Sigmoid colon (tissue), 7 donors: ENCODE measurements around the gene GGT7. TPM values are rescaled to one million over a fixed set of nuclear protein-coding genes. Genes with fewer than 3 reads are reported as not detected.

Experiments used
- DNase-seq: peaks from one replicate; pipeline ENCODE4 v3.0.0-alpha.2; 2019
- H3K27ac ChIP-seq, 4 donors: fragments of 200-600 bp; sonication (generic); one replicate each; pipeline ENCODE4 v1.5.1; 2016 to 2019; ENCODE audit warnings: mild to moderate bottlenecking in 1 of 4
- H3K27me3 ChIP-seq, 3 donors: fragments of 200-600 bp; sonication (generic); one replicate each; pipeline ENCODE4 v1.5.1; 2019; ENCODE audit warnings: mild to moderate bottlenecking in 1 of 3
- H3K36me3 ChIP-seq, 4 donors: fragments of 200-600 bp; sonication (generic); one replicate each; pipeline ENCODE4 v1.5.1; 2016 to 2019
- H3K4me1 ChIP-seq, 4 donors: fragments of 200-600 bp; sonication (generic); one replicate each; pipeline ENCODE4 v1.5.1; 2017 to 2019
- H3K4me3 ChIP-seq, 4 donors: fragments of 200-600 bp; sonication (generic); one replicate each; pipeline ENCODE4 v1.5.1; 2017 to 2019; ENCODE audit warnings: mild to moderate bottlenecking in 2 of 4, moderate library complexity in 1 of 4
- H3K9me3 ChIP-seq, 4 donors: fragments of 200-600 bp in 3 of 4; sonication (generic) in 3 of 4; one replicate each; pipeline versions ENCODE4 v1.5.1 to v1.6.1; 2013 to 2019
- EP300 ChIP-seq, 4 donors: sonication (generic); formaldehyde crosslinking; IDR thresholded peaks; one replicate each; pipeline ENCODE4 v1.6.1; 2017; ENCODE audit warnings: antibody characterized with exemption in 4 of 4
- POLR2A ChIP-seq, 2 donors: fragments of 450-650 bp; IDR thresholded peaks; one replicate each; pipeline ENCODE4 v1.6.1; 2016; ENCODE audit warnings: antibody characterized with exemption in 2 of 2, mild to moderate bottlenecking in 2 of 2, moderate library complexity in 2 of 2
- POLR2AphosphoS5 ChIP-seq, 4 donors: sonication (generic); formaldehyde crosslinking; IDR thresholded peaks; one replicate each; pipeline ENCODE4 v1.6.1; 2017; ENCODE audit warnings: antibody characterized with exemption in 4 of 4
- WGBS, 2 donors: extraction: QIAGEN DNeasy Blood & Tissue Kit; methylation state at CpG; one replicate each; pipeline ENCODE4 v1.1.7; 2013; 5-methylcytosine and 5-hydroxymethylcytosine counted together
- intact Hi-C: fragments of 100-400 bp; cut with DNase I; formaldehyde crosslinking; loops from one replicate; pipeline ENCODE4 v1.15.1; 2023
- polyA plus RNA-seq, 3 donors: library from polyadenylated mRNA; stranded (reverse); fragments of 200-250 nt; gene quantifications; one replicate each; pipeline ENCODE4 v1.2.3, GENCODE V29; 2013
- total RNA-seq, 4 donors: library from RNA; depleted of rRNA; stranded (reverse); fragments of >200 nt; gene quantifications; one replicate each; pipeline ENCODE4 v1.1.0, GENCODE V29; 2016
- TF ChIP-seq, protein P1 (sequence below), 4 experiments: fragments of 450-650 bp in 3 of 4; fragments of 200-600 bp in 1 of 4; IDR thresholded peaks; one replicate each; pipeline ENCODE4 v1.5.1; 2016 to 2019; ENCODE audit warnings: antibody characterized with exemption in 4 of 4, mild to moderate bottlenecking in 3 of 4, moderate library complexity in 2 of 4
- donor health status: healthy with polysubstance abuse.
- donor health status: Bipolar disorder and iron deficiency.
- donor health status: healthy.

GGT7 gene
- total and polyA plus RNA-seq, 7 donors: 1.8 to 23.8 (median 12.4) TPM

DNA sequence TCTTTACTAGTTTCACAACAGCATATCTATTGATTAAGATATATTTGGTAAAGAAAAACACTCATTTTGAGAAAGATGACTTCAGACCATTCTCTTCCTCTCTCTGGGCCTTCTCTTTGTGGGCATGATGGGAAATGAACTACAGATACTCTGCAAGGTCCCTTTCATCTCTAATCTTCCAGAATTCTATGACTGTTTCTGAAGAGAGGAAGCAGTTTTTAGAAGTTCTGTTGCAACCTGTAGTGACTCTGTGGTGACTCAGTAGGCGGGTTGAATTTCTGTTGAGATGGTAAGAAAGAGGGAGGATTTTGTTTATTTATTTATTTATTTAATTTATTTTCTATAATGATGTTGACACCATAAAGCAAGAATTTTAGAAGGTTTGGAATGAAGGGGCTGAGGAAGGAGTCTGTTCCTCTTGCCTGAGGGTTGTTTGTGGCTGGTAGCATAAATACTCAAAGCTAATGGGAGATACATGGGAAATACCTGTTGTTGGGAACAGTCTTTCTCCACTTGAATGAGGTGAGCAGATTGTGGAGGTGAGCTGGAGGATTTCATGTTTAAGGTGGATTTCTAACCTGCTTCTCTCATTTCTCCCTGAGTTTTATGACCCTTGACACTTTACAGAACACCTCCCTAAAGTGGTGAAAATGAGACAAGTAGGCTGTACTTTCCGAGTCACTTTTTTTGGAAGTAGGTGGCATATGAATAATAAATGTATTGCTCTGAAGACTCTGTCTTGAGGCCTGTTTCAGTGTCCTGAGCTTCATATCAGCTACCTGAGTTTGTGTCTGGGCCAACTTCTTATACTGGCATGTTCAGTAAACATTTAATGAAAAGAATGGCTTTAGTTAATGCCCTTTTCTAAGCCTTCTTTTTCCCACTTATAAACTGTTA is 18.8 kb upstream of the GGT7 start:
- H3K4me1 ChIP-seq: peaks cover 0 to 12% (median 9%) of the 10 kb centered on the region in 4 donors
- no peaks in the 10 kb centered on the region for H3K27me3 ChIP-seq
- TF ChIP-seq, protein P1, sequence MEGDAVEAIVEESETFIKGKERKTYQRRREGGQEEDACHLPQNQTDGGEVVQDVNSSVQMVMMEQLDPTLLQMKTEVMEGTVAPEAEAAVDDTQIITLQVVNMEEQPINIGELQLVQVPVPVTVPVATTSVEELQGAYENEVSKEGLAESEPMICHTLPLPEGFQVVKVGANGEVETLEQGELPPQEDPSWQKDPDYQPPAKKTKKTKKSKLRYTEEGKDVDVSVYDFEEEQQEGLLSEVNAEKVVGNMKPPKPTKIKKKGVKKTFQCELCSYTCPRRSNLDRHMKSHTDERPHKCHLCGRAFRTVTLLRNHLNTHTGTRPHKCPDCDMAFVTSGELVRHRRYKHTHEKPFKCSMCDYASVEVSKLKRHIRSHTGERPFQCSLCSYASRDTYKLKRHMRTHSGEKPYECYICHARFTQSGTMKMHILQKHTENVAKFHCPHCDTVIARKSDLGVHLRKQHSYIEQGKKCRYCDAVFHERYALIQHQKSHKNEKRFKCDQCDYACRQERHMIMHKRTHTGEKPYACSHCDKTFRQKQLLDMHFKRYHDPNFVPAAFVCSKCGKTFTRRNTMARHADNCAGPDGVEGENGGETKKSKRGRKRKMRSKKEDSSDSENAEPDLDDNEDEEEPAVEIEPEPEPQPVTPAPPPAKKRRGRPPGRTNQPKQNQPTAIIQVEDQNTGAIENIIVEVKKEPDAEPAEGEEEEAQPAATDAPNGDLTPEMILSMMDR (IDR thresholded peaks at IDR 0.05): no peak
- TF ChIP-seq POLR2A (IDR thresholded peaks at IDR 0.05) (no peak), POLR2AphosphoS5 (IDR thresholded peaks at IDR 0.05) (no peak), EP300 (IDR thresholded peaks at IDR 0.05) (no peak)
- DNase-seq: no peak
- WGBS, 2 donors: 60 to 66% methylated on average over 2 of the region's 2 CpGs
- no peak overlapping the region for H3K4me3 ChIP-seq
- no peak overlapping the region for H3K27ac ChIP-seq
- H3K36me3 ChIP-seq: peaks cover 0 to under 1% (median 0%) of the 10 kb centered on the region in 4 donors
- no peaks in the 10 kb centered on the region for H3K9me3 ChIP-seq
- intact Hi-C loops: no loop called here

DNA sequence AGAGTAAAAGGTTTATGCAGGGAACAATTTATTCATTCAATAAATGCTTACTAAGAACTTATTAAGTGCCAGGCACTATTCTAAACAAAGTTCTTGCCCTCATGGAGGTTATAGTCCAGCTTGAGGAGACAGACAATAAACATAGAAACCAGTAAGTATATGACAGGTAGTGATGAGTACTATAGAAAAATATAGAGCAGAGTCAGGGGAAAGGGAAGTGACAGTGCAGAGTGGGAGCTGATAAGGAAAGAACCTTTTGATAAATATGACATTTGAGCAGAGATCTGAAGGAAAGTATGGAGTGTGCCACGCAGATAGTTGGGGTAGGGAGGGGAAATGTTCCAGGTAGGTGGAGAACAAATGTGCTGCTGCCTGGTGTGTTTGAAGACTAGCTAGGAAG is 15.8 kb upstream of the GGT7 start:
- Histone ChIP-seq H3K27me3 (no peaks in the 10 kb centered on the region), H3K27ac (no peak overlapping the region), H3K4me1 (no peaks in the 10 kb centered on the region), H3K9me3 (no peaks in the 10 kb centered on the region), H3K36me3 (peaks cover 7 to 30% (median 9%) of the 10 kb centered on the region in 4 donors), H3K4me3 (no peak overlapping the region)
- DNase-seq: no peak
- intact Hi-C loops: no loop called here
- TF ChIP-seq, protein P1 (IDR thresholded peaks at IDR 0.05): no peak
- TF ChIP-seq EP300 (IDR thresholded peaks at IDR 0.05) (no peak), POLR2AphosphoS5 (IDR thresholded peaks at IDR 0.05) (no peak), POLR2A (IDR thresholded peaks at IDR 0.05) (no peak)
- 74 to 86% methylated on average over 1 of the region's 1 CpG for WGBS, 2 donors

DNA sequence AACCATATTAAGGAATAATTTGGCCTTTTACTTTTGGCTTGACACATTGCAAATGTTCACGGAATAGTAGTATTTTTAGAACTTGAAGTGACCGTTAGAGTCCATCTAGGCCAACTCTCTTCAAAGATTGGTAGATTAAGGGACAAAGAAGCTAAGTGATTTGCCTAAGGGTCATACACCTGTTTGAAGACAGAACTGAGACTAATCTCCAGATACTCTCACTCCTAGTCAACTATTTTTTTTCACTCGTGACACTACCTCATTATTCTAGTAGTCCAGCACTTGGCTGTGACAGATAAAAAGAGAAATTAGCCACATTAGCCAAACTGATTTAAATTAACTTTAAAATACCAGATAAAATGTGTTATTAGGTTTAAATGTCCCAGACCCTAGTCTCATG is 14.4 kb upstream of the GGT7 start:
- intact Hi-C loops: no loop called here
- TF ChIP-seq EP300 (IDR thresholded peaks at IDR 0.05): no peak
- no peak for TF ChIP-seq POLR2AphosphoS5 (IDR thresholded peaks at IDR 0.05)
- TF ChIP-seq POLR2A (IDR thresholded peaks at IDR 0.05): no peak
- TF ChIP-seq, protein P1 (IDR thresholded peaks at IDR 0.05): no peak
- Histone ChIP-seq H3K27me3 (no peaks in the 10 kb centered on the region), H3K36me3 (peaks cover 11 to 38% (median 14%) of the 10 kb centered on the region in 4 donors), H3K4me3 (no peak overlapping the region), H3K9me3 (no peaks in the 10 kb centered on the region), H3K4me1 (no peaks in the 10 kb centered on the region), H3K27ac (no peak overlapping the region)
- 52 to 74% methylated on average over 3 of the region's 3 CpGs for WGBS, 2 donors
- no peak for DNase-seq

DNA sequence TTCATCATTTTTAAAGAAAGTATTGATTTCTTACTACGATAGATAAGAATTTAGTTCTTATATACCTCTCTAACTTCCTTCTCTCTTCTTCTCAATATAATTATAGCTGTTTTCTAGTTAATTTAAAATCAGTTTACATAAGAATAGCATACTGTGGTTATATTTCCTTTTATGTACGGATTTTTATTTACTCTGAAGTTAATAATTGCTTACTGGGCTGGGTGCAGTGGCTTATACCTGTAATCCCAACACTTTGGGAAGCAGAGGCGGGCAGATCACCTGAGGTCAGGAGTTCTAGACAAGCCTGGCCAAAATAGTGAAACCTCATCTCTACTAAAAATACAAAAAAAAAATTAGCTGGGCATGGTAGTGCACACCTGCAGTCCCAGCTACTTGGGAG is 13.5 kb upstream of the GGT7 start:
- DNase-seq: no peak
- H3K36me3 ChIP-seq: peaks cover 11 to 38% (median 14%) of the 10 kb centered on the region in 4 donors
- no peaks in the 10 kb centered on the region for H3K27me3 ChIP-seq
- H3K4me3 ChIP-seq: no peak overlapping the region
- no peaks in the 10 kb centered on the region for H3K4me1 ChIP-seq
- intact Hi-C loops: no loop called here
- 22 to 71% methylated on average over 3 of the region's 3 CpGs for WGBS, 2 donors
- H3K9me3 ChIP-seq: no peaks in the 10 kb centered on the region
- H3K27ac ChIP-seq: no peak overlapping the region
- TF ChIP-seq, protein P1 (IDR thresholded peaks at IDR 0.05): no peak
- no peak for TF ChIP-seq EP300 (IDR thresholded peaks at IDR 0.05)
- no peak for TF ChIP-seq POLR2AphosphoS5 (IDR thresholded peaks at IDR 0.05)
